K562 (cell line): ENCODE data around the gene ELOVL1. TPM values are rescaled to one million over a fixed set of nuclear protein-coding genes. Genes with fewer than 3 reads are reported as not detected.

ENCODE experiments used
- BCLAF1 ChIP-seq, 2 experiments: fragments of 450-650 bp in 1 of 2; IDR thresholded peaks; 2 replicates each; pipeline ENCODE4 v1.6.1; 2011 to 2017; ENCODE audit warnings: low read depth in 2 of 2, antibody characterized with exemption in 1 of 2, borderline replicate concordance in 1 of 2, low read length in 1 of 2, mild to moderate bottlenecking in 1 of 2, mixed read lengths in 1 of 2; ENCODE audit not compliant: control insufficient read depth in 1 of 2
- FOXO4 ChIP-seq: fragments of 450-650 bp; formaldehyde crosslinking; IDR thresholded peaks from 2 replicates; pipeline ENCODE4 v1.4.0; 2020; ENCODE audit warnings: mild to moderate bottlenecking, moderate library complexity
- PBX2 ChIP-seq, 2 experiments: IDR thresholded peaks in 1 of 2; conservative IDR thresholded peaks in 1 of 2; 2 replicates each; pipeline ENCODE4 v1.6.1; 2016; ENCODE audit warnings: low read depth in 2 of 2, mild to moderate bottlenecking in 1 of 2, missing compliant biosample characterization in 1 of 2, missing genetic modification characterization in 1 of 2, moderate library complexity in 1 of 2
- SAP30 ChIP-seq: fragments of 200-600 bp; sonication (generic); IDR thresholded peaks from 2 replicates; pipeline ENCODE4 v1.6.1; 2012; ENCODE audit warnings: borderline replicate concordance, low read depth, mild to moderate bottlenecking, moderate library complexity, low read length, control low read depth, inconsistent platforms; ENCODE audit not compliant: insufficient read depth, poor library complexity, severe bottlenecking
- SNIP1 ChIP-seq: fragments of 450-650 bp; IDR thresholded peaks from 2 replicates; pipeline ENCODE4 v1.7.1; 2017; ENCODE audit warnings: low read depth, mild to moderate bottlenecking
- TFAP4 ChIP-seq: sonication (generic); formaldehyde crosslinking; IDR thresholded peaks from 2 replicates; pipeline ENCODE4 v1.8.0; 2022; ENCODE audit warnings: missing genetic modification reagents, mild to moderate bottlenecking, moderate library complexity, borderline replicate concordance
- TSHZ1 ChIP-seq: fragments of 250-450 bp; sonication (Bioruptor Pico); IDR thresholded peaks from 2 replicates; pipeline ENCODE4 v1.4.0; 2020; ENCODE audit warnings: mild to moderate bottlenecking, moderate library complexity
- U2AF1 ChIP-seq: fragments of 200-400 bp; formaldehyde crosslinking; optimal IDR thresholded peaks from 2 replicates; pipeline ENCODE3; 2017; ENCODE audit warnings: mild to moderate bottlenecking, low read depth, low read length, moderate library complexity
- ZNF121 ChIP-seq: sonication (generic); formaldehyde crosslinking; conservative IDR thresholded peaks from 2 replicates; pipeline ENCODE4 v1.8.0; 2022; ENCODE audit warnings: missing genetic modification reagents
- ZNF217 ChIP-seq: sonication (generic); formaldehyde crosslinking; IDR thresholded peaks from 2 replicates; pipeline ENCODE4 v1.8.0; 2022; ENCODE audit warnings: mild to moderate bottlenecking, missing genetic modification reagents
- ZNF3 ChIP-seq: fragments of 250-450 bp; sonication (Bioruptor Pico); IDR thresholded peaks from 2 replicates; pipeline ENCODE4 v1.5.0; 2021; ENCODE audit warnings: mild to moderate bottlenecking, moderate library complexity
- ZNF445 ChIP-seq: fragments of 250-450 bp; sonication (Bioruptor Pico); IDR thresholded peaks from 2 replicates; pipeline ENCODE4 v1.4.0; 2020; ENCODE audit warnings: low read depth, mild to moderate bottlenecking, moderate library complexity
- polyA plus RNA-seq, 8 experiments: library from polyadenylated mRNA; depleted of rRNA in 4 of 8; stranded (reverse) in 5 of 8; unstranded in 3 of 8; fragments of >200 nt; fragmentation: Nextera tagmentation in 2 of 8; fragmentation: Illumina TruSeq in 1 of 8; extraction: Ambion mirVana in 2 of 8; extraction: Trizol in 1 of 8; gene quantifications; 2 replicates each; pipeline versions ENCODE4 v1.2.1 to v1.2.3, GENCODE V29; 2011 to 2014; ENCODE audit warnings: inconsistent platforms in 1 of 8, missing spikeins in 1 of 8
- total RNA-seq, 7 experiments: library from RNA; depleted of rRNA in 6 of 7; stranded (reverse); fragments of >200 nt in 6 of 7; fragmentation: Illumina TruSeq in 2 of 7; extraction: Trizol in 2 of 7; gene quantifications; 2 replicates each; pipeline versions ENCODE4 v1.2.1 to v1.2.3, GENCODE V29; 2011 to 2021; ENCODE audit warnings: low replicate concordance in 1 of 7

Gene ELOVL1
- total and polyA plus RNA-seq, 9 of the 15 experiments (the other 6 are each of a cell fraction or from before 2014, with no cell fraction given): 51.0 to 157 (median 70.3) TPM

GRCh38 chr1:43358746-43359693 is 8.8 kb downstream of the ELOVL1 start, which contains the start of gene CDC20 (continued):
- no peak for TF ChIP-seq ZNF3 (CRISPR knock-in tag)
- no peak for TF ChIP-seq SNIP1
- TF ChIP-seq FOXO4 (CRISPR knock-in tag): peak; percentile 82; the same call in 1 of the 2 replicates
- TF ChIP-seq ZNF121 (CRISPR knock-in tag): no peak
- peak; percentile 47; the same call in 1 of the 2 replicates for TF ChIP-seq TFAP4 (CRISPR knock-in tag)
- no peak for TF ChIP-seq ZNF217 (CRISPR knock-in tag)
- TF ChIP-seq PBX2 (CRISPR knock-in tag; IDR thresholded peaks at IDR 0.05; ENCODE audit: low read depth): no peak
- TF ChIP-seq PBX2 (tag; conservative IDR thresholded peaks at IDR 0.05; ENCODE audit: low read depth): no peak
- TF ChIP-seq BCLAF1 (IDR thresholded peaks at IDR 0.05; ENCODE audit: borderline replicate concordance in 1 of 2, control insufficient read depth in 1 of 2, low read depth in 2 of 2, low read length in 1 of 2): no peak
- TF ChIP-seq ZNF445 (CRISPR knock-in tag): no peak
- TF ChIP-seq U2AF1: no peak
- no peak for TF ChIP-seq TSHZ1 (CRISPR knock-in tag)
- peak; percentile 98 for TF ChIP-seq SAP30
